ENCODE measurements around the gene DOLPP1.
A peak's percentile ranks its signal among the peaks of the same experiment; 100 is the strongest.

The DOLPP1 gene

GRCh38 chr9:129139233-129139992 is 58.5 kb downstream of the DOLPP1 start:
- peak; percentile 94 for DNase-seq (ENCODE audit: low spot score)

GRCh38 chr9:129139993-129140396 is 59.1 kb downstream of the DOLPP1 start:
- peak; percentile 95 for DNase-seq (ENCODE audit: low spot score)

All from pons (tissue), 1 donor.